Measurements from ENCODE around the gene ALK.

The ALK gene

GRCh38 chr2:29614295-29614830 is 307.0 kb downstream of the ALK start:
- DNase-seq (ENCODE audit: low read depth in 2 of 3, low spot score in 2 of 3), result no peak

- DNase-seq (ENCODE audit: low read depth in 2 of 3, low spot score in 2 of 3), result no peak
These were observed 307.6 kb downstream of the ALK start for GRCh38 chr2:29613792-29614266.

GRCh38 chr2:29613067-29613466 is 308.3 kb downstream of the ALK start:
- DNase-seq (ENCODE audit: low read depth in 2 of 3, low spot score in 2 of 3), result no peak

- DNase-seq (ENCODE audit: low read depth in 2 of 3, low spot score in 2 of 3), result no peak
These were observed 308.8 kb downstream of the ALK start for GRCh38 chr2:29612568-29612967.

GRCh38 chr2:29611850-29612249 is 309.5 kb downstream of the ALK start:
- DNase-seq (ENCODE audit: low read depth in 2 of 3, low spot score in 2 of 3), result no peak

- no peak for DNase-seq (ENCODE audit: low read depth in 2 of 3, low spot score in 2 of 3)
These were observed 310.1 kb downstream of the ALK start for GRCh38 chr2:29611261-29611660.

- DNase-seq (ENCODE audit: low read depth in 2 of 3, low spot score in 2 of 3), result no peak
These were observed 310.8 kb downstream of the ALK start for GRCh38 chr2:29610569-29610968.

GRCh38 chr2:29607038-29607420 is 314.4 kb downstream of the ALK start:
- no peak for DNase-seq (ENCODE audit: low read depth in 2 of 3, low spot score in 2 of 3)

- DNase-seq (ENCODE audit: low read depth in 2 of 3, low spot score in 2 of 3), result no peak
These were observed 315.0 kb downstream of the ALK start for GRCh38 chr2:29606104-29607037.

GRCh38 chr2:29603341-29603740 is 318.0 kb downstream of the ALK start:
- no peak for DNase-seq (ENCODE audit: low read depth in 2 of 3, low spot score in 2 of 3)

- DNase-seq (ENCODE audit: low read depth in 2 of 3, low spot score in 2 of 3), result no peak
These were observed 319.5 kb downstream of the ALK start for GRCh38 chr2:29601872-29602271.

GRCh38 chr2:29601321-29601720 is 320.1 kb downstream of the ALK start:
- DNase-seq (ENCODE audit: low read depth in 2 of 3, low spot score in 2 of 3), result no peak

GRCh38 chr2:29599946-29600345 is 321.4 kb downstream of the ALK start:
- no peak for DNase-seq (ENCODE audit: low read depth in 2 of 3, low spot score in 2 of 3)

- no peak for DNase-seq (ENCODE audit: low read depth in 2 of 3, low spot score in 2 of 3)
These were observed 322.4 kb downstream of the ALK start for GRCh38 chr2:29598978-29599377.

- no peak for DNase-seq (ENCODE audit: low read depth in 2 of 3, low spot score in 2 of 3)
These were observed 324.4 kb downstream of the ALK start for GRCh38 chr2:29597035-29597434.

- DNase-seq (ENCODE audit: low read depth in 2 of 3, low spot score in 2 of 3), result no peak
These were observed 324.8 kb downstream of the ALK start for GRCh38 chr2:29596584-29596983.

GRCh38 chr2:29591600-29591999 is 329.8 kb downstream of the ALK start:
- DNase-seq (ENCODE audit: low read depth in 2 of 3, low spot score in 2 of 3), result no peak

- DNase-seq (ENCODE audit: low read depth in 2 of 3, low spot score in 2 of 3), result no peak
These were observed 331.2 kb downstream of the ALK start for GRCh38 chr2:29590211-29590610.

- DNase-seq (ENCODE audit: low read depth in 2 of 3, low spot score in 2 of 3), result no peak
These were observed 331.8 kb downstream of the ALK start for GRCh38 chr2:29589440-29590103.

- DNase-seq (ENCODE audit: low read depth in 2 of 3, low spot score in 2 of 3), result no peak
These were observed 333.8 kb downstream of the ALK start for GRCh38 chr2:29587402-29588190.

GRCh38 chr2:29586919-29587318 is 334.5 kb downstream of the ALK start:
- DNase-seq (ENCODE audit: low read depth in 2 of 3, low spot score in 2 of 3), result no peak

Measured in activated CD8-positive, alpha-beta memory T cell treated with anti-CD3 and anti-CD28 coated beads for 48 hours (primary cell).